Spleen (tissue), 11 donors: ENCODE results near the gene ADGRE2. TPM values are rescaled to one million over a fixed set of nuclear protein-coding genes. Genes with fewer than 3 reads are reported as not detected.

ENCODE experiments used
- DNase-seq: peaks from one replicate; pipeline ENCODE4 v3.0.0-alpha.2; 2020
- H3K27ac ChIP-seq, 8 donors: fragments of 200-600 bp; sonication (generic) in 7 of 8; 1 replicate in 4 of 8; 2 replicates in 4 of 8; pipeline versions ENCODE4 v1.5.0 to v1.8.0; 2016 to 2021; ENCODE audit warnings: inconsistent platforms in 4 of 8, mild to moderate bottlenecking in 4 of 8, moderate library complexity in 1 of 8
- H3K27me3 ChIP-seq, 7 donors: fragments of 200-600 bp; sonication (generic) in 6 of 7; replicated peaks in 1 of 7; 1 replicate in 4 of 7; 2 replicates in 3 of 7; pipeline versions ENCODE4 v1.5.0 to v1.8.0; 2016 to 2021; ENCODE audit warnings: inconsistent platforms in 3 of 7, mild to moderate bottlenecking in 1 of 7
- H3K36me3 ChIP-seq, 6 donors: fragments of 200-600 bp; sonication (generic) in 5 of 6; 1 replicate in 4 of 6; 2 replicates in 2 of 6; pipeline versions ENCODE4 v1.5.0 to v1.8.0; 2016 to 2021; ENCODE audit warnings: inconsistent platforms in 2 of 6
- H3K4me1 ChIP-seq, 6 donors: fragments of 200-600 bp; sonication (generic) in 5 of 6; 1 replicate in 3 of 6; 2 replicates in 3 of 6; pipeline versions ENCODE4 v1.5.0 to v1.8.0; 2016 to 2021; ENCODE audit warnings: inconsistent platforms in 3 of 6
- H3K4me3 ChIP-seq, 8 donors: fragments of 200-600 bp; sonication (generic) in 7 of 8; 1 replicate in 4 of 8; 2 replicates in 4 of 8; pipeline versions ENCODE4 v1.5.0 to v1.8.0; 2016 to 2021; ENCODE audit warnings: inconsistent platforms in 4 of 8, mild to moderate bottlenecking in 4 of 8, moderate library complexity in 2 of 8
- H3K9me3 ChIP-seq, 8 donors: fragments of 200-600 bp; sonication (generic) in 7 of 8; 1 replicate in 4 of 8; 2 replicates in 4 of 8; pipeline versions ENCODE4 v1.5.0 to v1.8.0; 2016 to 2021; ENCODE audit warnings: inconsistent platforms in 4 of 8
- CTCF ChIP-seq, 11 experiments: fragments of 200-600 bp in 7 of 11; fragments of 450-650 bp in 4 of 11; sonication (generic) in 4 of 11; IDR thresholded peaks in 8 of 11; conservative IDR thresholded peaks in 3 of 11; 1 replicate in 7 of 11; 2 replicates in 4 of 11; pipeline versions ENCODE4 v1.4.0 to v1.8.0; 2016 to 2021; ENCODE audit warnings: antibody characterized with exemption in 11 of 11, inconsistent platforms in 4 of 11, mild to moderate bottlenecking in 1 of 11
- POLR2A ChIP-seq, 3 donors: fragments of 450-650 bp; IDR thresholded peaks; one replicate each; pipeline ENCODE4 v1.5.1; 2017; ENCODE audit warnings: antibody characterized with exemption in 3 of 3, mild to moderate bottlenecking in 1 of 3
- POLR2AphosphoS5 ChIP-seq, 3 donors: sonication (generic); formaldehyde crosslinking; IDR thresholded peaks; one replicate each; pipeline ENCODE4 v1.5.1; 2017; ENCODE audit warnings: antibody characterized with exemption in 3 of 3
- WGBS, 5 donors: extraction: QIAGEN DNeasy Blood & Tissue Kit in 3 of 5; methylation state at CpG; one replicate each; pipeline versions ENCODE4 v1.1.5 to v1.1.7; 2013 to 2018; 5-methylcytosine and 5-hydroxymethylcytosine counted together
- intact Hi-C: fragments of 100-400 bp; cut with DNase I; formaldehyde crosslinking; loops from one replicate; pipeline ENCODE4 v1.15.0; 2023; ENCODE audit warnings: low total_unique reads
- polyA plus RNA-seq, 3 donors: library from polyadenylated mRNA; stranded (reverse); fragments of 200-250 nt; gene quantifications; one replicate each; pipeline ENCODE4 v1.2.1, GENCODE V29; 2013
- total RNA-seq, 7 donors: library from RNA; depleted of rRNA in 3 of 7; stranded (reverse); fragments of >200 nt in 3 of 7; fragmentation: NEBNext Ultra II Directional in 4 of 7; extraction: Animal tissue kit (Norgen Biotek cat#: 25700) in 4 of 7; gene quantifications; one replicate each; pipeline versions ENCODE4 v1.1.0 to v1.2.1, GENCODE V29; 2016 to 2021
- donor health status: healthy with polysubstance abuse.
- donor health status: DM: no; HTN: no; CAD: no; lungs with moderate emphysema.
- donor health status: DM: no; HTN: no; CAD: no.
- donor health status: Bipolar disorder and iron deficiency.
- donor health status: healthy.
- donor health status: DM: no; HTN: no; CAD: no.
- donor health status: DM: yes; HTN: yes; CAD: no.

ADGRE2 gene
- total and polyA plus RNA-seq, 10 donors, result 4.0 to 183 (median 78.9) TPM

GRCh38 chr19:14817052-14817451 lies 38.7 kb upstream of the ADGRE2 start:
- intact Hi-C loops, result no loop called here
- H3K9me3 ChIP-seq, result peaks cover 0 to 7% (median 1%) of the 10 kb centered on the region in 8 donors
- peaks cover 0 to 5% (median 0%) of the 10 kb centered on the region in 7 donors for H3K27me3 ChIP-seq
- no peaks in the 10 kb centered on the region for H3K4me1 ChIP-seq
- 66 to 76% (median 67%) methylated on average over 3 of the region's 3 CpGs for WGBS, 5 donors
- DNase-seq, result no peak
- H3K4me3 ChIP-seq, result no peak overlapping the region
- no peak overlapping the region for H3K27ac ChIP-seq
- TF ChIP-seq POLR2A (IDR thresholded peaks at IDR 0.05), result no peak
- no peak for TF ChIP-seq CTCF (IDR thresholded peaks at IDR 0.05 in 8 of 11, conservative IDR thresholded peaks at IDR 0.05 in 3 of 11)
- TF ChIP-seq POLR2AphosphoS5 (IDR thresholded peaks at IDR 0.05), result no peak
- no peaks in the 10 kb centered on the region for H3K36me3 ChIP-seq

- H3K27me3 ChIP-seq, result peaks cover 0 to 4% (median 0%) of the 10 kb centered on the region in 7 donors
- DNase-seq, result no peak
Measured at GRCh38 chr19:14814982-14815652, 36.8 kb upstream of the ADGRE2 start.

GRCh38 chr19:14809272-14810057 lies 31.1 kb upstream of the ADGRE2 start:
- H3K4me3 ChIP-seq, result no peak overlapping the region
- no peaks in the 10 kb centered on the region for H3K9me3 ChIP-seq
- H3K36me3 ChIP-seq, result no peaks in the 10 kb centered on the region
- H3K4me1 ChIP-seq, result peaks cover 0 to 2% (median 0%) of the 10 kb centered on the region in 6 donors
- no peak overlapping the region for H3K27ac ChIP-seq
- 46 to 70% (median 50%) methylated on average over 9 of the region's 9 CpGs for WGBS, 5 donors
- DNase-seq, result no peak
- intact Hi-C loops, result no loop called here
- TF ChIP-seq POLR2AphosphoS5 (IDR thresholded peaks at IDR 0.05) (no peak), POLR2A (IDR thresholded peaks at IDR 0.05) (no peak), CTCF (IDR thresholded peaks at IDR 0.05 in 8 of 11, conservative IDR thresholded peaks at IDR 0.05 in 3 of 11) (no peak)
- H3K27me3 ChIP-seq, result no peaks in the 10 kb centered on the region

More at GRCh38 chr19:14814982-14815652, 36.8 kb upstream of the ADGRE2 start:
- no peak for TF ChIP-seq CTCF (IDR thresholded peaks at IDR 0.05 in 8 of 11, conservative IDR thresholded peaks at IDR 0.05 in 3 of 11)
- no peak for TF ChIP-seq POLR2A (IDR thresholded peaks at IDR 0.05)
- no peak for TF ChIP-seq POLR2AphosphoS5 (IDR thresholded peaks at IDR 0.05)
- Histone ChIP-seq H3K4me1 (no peaks in the 10 kb centered on the region), H3K9me3 (peaks cover 0 to 7% (median 1%) of the 10 kb centered on the region in 8 donors), H3K27ac (no peak overlapping the region), H3K4me3 (no peak overlapping the region), H3K36me3 (no peaks in the 10 kb centered on the region)
- 62 to 89% (median 79%) methylated on average over 2 of the region's 2 CpGs for WGBS, 5 donors
- intact Hi-C loops, result no loop called here

- Histone ChIP-seq H3K4me3 (no peak overlapping the region), H3K36me3 (no peaks in the 10 kb centered on the region), H3K4me1 (peaks cover 0 to 2% (median 0%) of the 10 kb centered on the region in 6 donors), H3K27ac (no peak overlapping the region), H3K27me3 (no peaks in the 10 kb centered on the region), H3K9me3 (no peaks in the 10 kb centered on the region)
- TF ChIP-seq POLR2AphosphoS5 (IDR thresholded peaks at IDR 0.05), result no peak
- TF ChIP-seq CTCF (IDR thresholded peaks at IDR 0.05 in 8 of 11, conservative IDR thresholded peaks at IDR 0.05 in 3 of 11), result no peak
- TF ChIP-seq POLR2A (IDR thresholded peaks at IDR 0.05), result no peak
- intact Hi-C loops, result no loop called here
- DNase-seq, result no peak
- 78 to 88% (median 83%) methylated on average over 3 of the region's 3 CpGs for WGBS, 5 donors
Measured at GRCh38 chr19:14804765-14805164, 26.4 kb upstream of the ADGRE2 start.
